ACC112 (cell line): Measurements from ENCODE around the gene GJB5.

Experiments
- H2AFZ ChIP-seq: fragments of 200-600 bp; sonication (generic); one replicate; pipeline ENCODE4 v1.6.0; 2017; ENCODE audit warnings: antibody characterized with exemption, low read length; ENCODE audit not compliant: unreplicated experiment
- H3K27ac ChIP-seq: fragments of 200-600 bp; sonication (generic); 2 replicates; pipeline ENCODE4 v1.5.1; 2014; ENCODE audit warnings: low read depth, mild to moderate bottlenecking, antibody characterized with exemption, low read length, moderate library complexity
- H3K27me3 ChIP-seq: fragments of 200-600 bp; sonication (generic); 2 replicates; pipeline ENCODE4 v1.6.1; 2014; ENCODE audit warnings: mild to moderate bottlenecking, antibody characterized with exemption, low read length, moderate library complexity, mixed read lengths; ENCODE audit not compliant: insufficient read depth
- H3K36me3 ChIP-seq: fragments of 200-600 bp; sonication (generic); 2 replicates; pipeline ENCODE4 v1.6.1; 2016; ENCODE audit warnings: mild to moderate bottlenecking, antibody characterized with exemption, low read length, moderate library complexity, mixed read lengths; ENCODE audit not compliant: insufficient read depth
- H3K4me1 ChIP-seq: fragments of 200-600 bp; sonication (generic); one replicate; pipeline ENCODE4 v1.6.1; 2016; ENCODE audit warnings: low read length, mixed read lengths; ENCODE audit not compliant: insufficient read depth, unreplicated experiment, control insufficient read depth
- H3K4me3 ChIP-seq: fragments of 200-600 bp; sonication (generic); 2 replicates; pipeline ENCODE4 v1.5.1; 2014; ENCODE audit warnings: mild to moderate bottlenecking, low read depth, low read length
- H3K79me2 ChIP-seq: fragments of 200-600 bp; sonication (generic); one replicate; pipeline ENCODE4 v1.6.0; 2016; ENCODE audit warnings: low read length; ENCODE audit not compliant: control insufficient read depth, unreplicated experiment, insufficient read depth

Gene GJB5

DNA sequence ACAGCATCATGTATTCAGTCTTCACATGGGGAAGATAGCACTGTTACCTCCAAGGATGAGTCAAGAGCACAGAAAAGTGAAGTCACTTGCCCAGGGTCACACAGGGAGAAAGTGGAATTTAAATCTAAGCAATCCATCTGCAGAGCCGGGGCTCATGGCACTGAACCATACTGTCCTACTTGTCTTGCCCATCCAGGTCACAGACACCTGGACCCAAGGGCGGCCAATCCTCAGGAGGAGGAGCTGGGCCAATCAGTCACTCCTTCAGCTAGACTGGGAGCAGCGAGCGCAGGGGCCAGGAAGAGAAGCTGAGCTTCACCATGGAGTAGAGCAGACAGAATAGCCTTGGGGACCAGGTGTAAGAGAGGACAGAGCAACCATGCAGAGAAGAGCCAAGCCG lies 9.2 kb upstream of the GJB5 start:
- Histone ChIP-seq H3K27ac (no peak overlapping the region), H3K27me3 (peaks cover 9% of the 10 kb centered on the region), H3K79me2 (no peaks in the 10 kb centered on the region), H2AFZ (no peak overlapping the region), H3K4me3 (no peak overlapping the region), H3K36me3 (no peaks in the 10 kb centered on the region), H3K4me1 (no peaks in the 10 kb centered on the region)

DNA sequence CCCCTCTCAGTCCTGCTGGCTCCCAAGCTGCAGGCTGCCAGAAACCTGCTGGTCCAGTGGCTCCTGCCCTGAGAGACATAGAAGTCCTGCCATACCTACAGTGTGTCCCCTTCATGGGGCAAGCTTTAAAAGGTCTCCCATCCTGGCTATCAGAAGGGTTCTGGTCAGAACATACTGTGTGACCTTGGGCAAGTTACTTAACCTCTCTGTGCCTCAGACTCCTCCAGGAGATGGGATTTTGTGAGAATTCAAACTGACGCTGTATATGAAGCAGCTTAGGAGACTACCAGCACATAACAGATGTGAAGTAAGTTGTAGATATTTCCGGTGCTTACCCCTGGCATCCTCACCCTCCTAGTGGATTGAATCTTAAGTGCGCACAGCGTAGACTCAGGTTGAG lies 8.7 kb upstream of the GJB5 start:
- H2AFZ ChIP-seq = no peak overlapping the region
- no peaks in the 10 kb centered on the region for H3K79me2 ChIP-seq
- H3K36me3 ChIP-seq = no peaks in the 10 kb centered on the region
- no peaks in the 10 kb centered on the region for H3K4me1 ChIP-seq
- peaks cover 9% of the 10 kb centered on the region for H3K27me3 ChIP-seq
- no peak overlapping the region for H3K27ac ChIP-seq
- no peak overlapping the region for H3K4me3 ChIP-seq

DNA sequence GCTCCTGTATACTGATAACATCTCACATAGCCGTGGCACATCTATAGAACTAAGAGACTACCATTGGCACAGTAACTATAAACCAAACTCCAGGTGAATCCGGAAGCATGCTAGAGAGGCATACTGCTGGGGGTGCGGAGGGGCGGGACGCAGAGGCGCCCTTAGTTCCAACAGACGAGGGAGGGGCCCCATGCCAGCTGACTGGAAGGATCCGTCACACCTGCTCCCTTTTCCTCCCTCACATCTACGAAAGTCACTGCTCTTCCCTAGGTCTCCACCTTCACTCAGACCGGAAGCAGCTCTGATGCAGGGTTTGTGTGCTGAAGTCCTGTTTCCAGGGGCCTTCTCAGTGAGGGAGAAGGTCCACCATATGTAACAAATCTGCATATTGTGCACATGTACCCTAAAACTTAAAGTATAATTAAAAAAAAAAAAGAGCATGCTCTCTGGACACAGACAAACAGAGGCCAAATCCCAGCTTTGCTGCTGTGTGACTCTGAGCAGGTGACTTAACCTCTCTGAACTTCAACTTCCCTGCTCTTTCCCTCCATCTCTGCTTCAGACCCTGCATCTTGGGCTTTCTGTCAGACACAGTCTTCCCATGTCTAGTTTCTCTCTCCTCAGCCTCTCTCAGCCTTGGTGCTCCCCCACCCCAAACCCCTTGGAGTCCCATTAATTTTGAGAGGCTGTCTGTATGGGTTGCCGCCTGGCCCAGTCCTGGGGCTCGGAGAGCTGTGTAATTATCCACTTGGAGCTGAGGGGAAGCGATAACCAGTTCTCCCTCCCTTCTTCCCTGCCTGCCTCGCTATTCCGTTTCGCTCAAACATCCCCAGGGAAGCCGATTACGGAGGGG lies 7.8 kb upstream of the GJB5 start:
- H2AFZ ChIP-seq = no peak overlapping the region
- no peaks in the 10 kb centered on the region for H3K4me1 ChIP-seq
- no peak overlapping the region for H3K27ac ChIP-seq
- H3K27me3 ChIP-seq = peaks cover 9% of the 10 kb centered on the region
- H3K36me3 ChIP-seq = no peaks in the 10 kb centered on the region
- no peak overlapping the region for H3K4me3 ChIP-seq
- no peaks in the 10 kb centered on the region for H3K79me2 ChIP-seq

DNA sequence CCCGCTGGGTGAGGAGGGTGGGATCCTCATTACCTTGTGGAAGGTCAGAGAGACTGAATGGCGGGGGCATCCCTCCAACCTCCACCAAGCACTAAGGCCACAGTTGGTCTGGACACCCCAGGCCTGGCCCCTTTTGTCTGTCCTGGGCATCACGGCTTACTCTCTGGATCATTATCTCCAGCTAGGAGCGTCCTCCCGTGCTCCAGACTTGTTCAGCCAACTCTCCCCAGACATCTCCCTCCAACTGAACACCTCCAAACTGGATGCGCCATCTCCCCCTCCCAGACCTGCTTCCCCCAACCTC lies 7.3 kb upstream of the GJB5 start:
- H2AFZ ChIP-seq = no peak overlapping the region
- H3K27me3 ChIP-seq = peaks cover 9% of the 10 kb centered on the region
- no peaks in the 10 kb centered on the region for H3K36me3 ChIP-seq
- no peak overlapping the region for H3K4me3 ChIP-seq
- no peaks in the 10 kb centered on the region for H3K4me1 ChIP-seq
- no peaks in the 10 kb centered on the region for H3K79me2 ChIP-seq
- H3K27ac ChIP-seq = no peak overlapping the region

DNA sequence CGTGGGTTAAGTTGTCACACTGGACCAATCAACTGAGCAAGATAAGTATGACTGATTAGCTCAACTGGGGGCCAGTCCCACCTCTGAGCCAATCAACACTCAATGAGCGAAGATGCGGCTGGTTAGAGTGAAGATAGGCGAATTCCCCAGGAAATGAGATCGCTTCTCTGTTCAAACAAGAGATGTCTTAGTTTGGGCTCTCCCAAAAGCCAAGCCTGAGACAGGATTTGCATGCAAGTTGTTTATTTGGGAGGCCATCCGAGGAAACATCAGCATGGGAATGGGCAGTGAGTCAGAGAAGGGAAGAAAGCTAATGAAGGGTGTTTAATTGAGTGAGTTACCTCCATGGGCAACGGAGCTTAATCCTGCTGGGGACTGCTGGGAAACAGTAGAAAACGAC lies 4.9 kb upstream of the GJB5 start:
- no peaks in the 10 kb centered on the region for H3K36me3 ChIP-seq
- H3K4me1 ChIP-seq = no peaks in the 10 kb centered on the region
- H3K27me3 ChIP-seq = peaks cover 9% of the 10 kb centered on the region
- no peak overlapping the region for H2AFZ ChIP-seq
- no peak overlapping the region for H3K27ac ChIP-seq
- no peak overlapping the region for H3K4me3 ChIP-seq
- no peaks in the 10 kb centered on the region for H3K79me2 ChIP-seq

DNA sequence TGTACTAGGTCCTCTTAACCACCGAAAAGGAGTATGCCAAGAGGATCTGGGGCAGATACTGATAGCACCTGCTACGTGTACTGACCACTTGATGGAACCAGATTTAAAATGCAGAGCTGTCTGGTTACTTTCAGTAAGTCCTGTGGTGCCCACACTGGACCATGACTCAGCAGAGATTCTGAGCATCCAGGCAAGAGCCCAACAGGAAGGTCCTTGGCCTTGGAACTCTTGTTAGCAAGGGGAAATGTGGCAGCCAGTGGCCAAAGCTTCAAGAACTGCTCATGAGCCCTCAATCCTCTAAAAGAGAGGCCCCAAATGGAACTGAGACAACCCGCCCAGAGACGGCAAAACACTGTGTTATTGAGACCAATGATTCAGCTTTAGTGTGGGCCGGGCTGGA lies 4.2 kb upstream of the GJB5 start:
- Histone ChIP-seq H3K4me1 (no peaks in the 10 kb centered on the region), H2AFZ (no peak overlapping the region), H3K27me3 (peaks cover 7% of the 10 kb centered on the region), H3K79me2 (no peaks in the 10 kb centered on the region), H3K4me3 (no peak overlapping the region), H3K36me3 (no peaks in the 10 kb centered on the region), H3K27ac (no peak overlapping the region)

DNA sequence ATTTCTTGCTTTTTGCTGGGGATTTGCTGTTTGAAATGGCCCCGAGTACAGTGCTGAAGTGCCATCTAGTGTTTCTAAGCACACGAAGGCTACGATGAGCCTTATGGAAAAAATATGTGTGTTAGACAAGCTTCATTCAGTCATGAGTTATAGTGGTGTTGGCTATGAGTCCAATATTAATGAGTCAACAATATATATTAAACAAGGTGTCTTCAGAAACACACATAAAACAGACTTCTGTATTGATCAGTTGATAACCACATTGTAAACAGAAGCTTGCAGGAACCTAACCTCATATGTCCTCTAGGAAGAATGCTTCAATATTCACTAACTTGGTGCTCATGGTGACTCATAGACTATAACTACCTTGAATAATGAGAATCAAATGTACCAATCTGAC lies 1.7 kb upstream of the GJB5 start:
- Histone ChIP-seq H3K27me3 (peaks cover 2% of the 10 kb centered on the region; the same call in 1 of the 2 replicates), H2AFZ (no peak overlapping the region), H3K79me2 (no peaks in the 10 kb centered on the region), H3K36me3 (no peaks in the 10 kb centered on the region), H3K4me1 (no peaks in the 10 kb centered on the region), H3K27ac (no peak overlapping the region), H3K4me3 (no peak overlapping the region)

DNA sequence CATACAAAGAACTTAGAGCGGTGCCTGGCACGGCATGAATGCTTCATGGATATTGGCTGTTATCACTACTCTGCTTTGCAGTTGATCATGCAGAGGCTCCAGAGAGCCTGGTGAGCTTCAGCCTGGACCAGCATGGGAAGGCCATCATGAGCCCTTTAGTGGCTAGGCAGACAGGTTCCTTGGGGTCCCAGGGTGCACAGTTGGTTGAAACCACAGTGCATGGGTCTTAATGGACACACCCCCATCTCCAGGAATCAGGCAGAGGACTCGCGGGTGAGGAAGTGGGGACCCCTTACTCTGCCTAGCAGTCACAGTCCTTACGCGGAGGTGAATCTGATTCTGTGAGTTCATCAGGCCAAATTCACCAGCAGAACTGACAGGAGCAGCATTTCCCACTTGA lies 1.1 kb downstream of the GJB5 start:
- Histone ChIP-seq H3K36me3 (no peaks in the 10 kb centered on the region), H3K27me3 (0 out of 2 replicates have a peak, but pooled peaks cover 2% of the 10 kb centered on the region), H2AFZ (no peak overlapping the region), H3K4me1 (no peaks in the 10 kb centered on the region), H3K27ac (no peak overlapping the region), H3K4me3 (no peak overlapping the region), H3K79me2 (no peaks in the 10 kb centered on the region)

DNA sequence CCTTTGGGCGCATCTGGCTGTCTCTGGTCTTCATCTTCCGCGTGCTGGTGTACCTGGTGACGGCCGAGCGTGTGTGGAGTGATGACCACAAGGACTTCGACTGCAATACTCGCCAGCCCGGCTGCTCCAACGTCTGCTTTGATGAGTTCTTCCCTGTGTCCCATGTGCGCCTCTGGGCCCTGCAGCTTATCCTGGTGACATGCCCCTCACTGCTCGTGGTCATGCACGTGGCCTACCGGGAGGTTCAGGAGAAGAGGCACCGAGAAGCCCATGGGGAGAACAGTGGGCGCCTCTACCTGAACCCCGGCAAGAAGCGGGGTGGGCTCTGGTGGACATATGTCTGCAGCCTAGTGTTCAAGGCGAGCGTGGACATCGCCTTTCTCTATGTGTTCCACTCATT lies 2.5 kb downstream of the GJB5 start:
- Histone ChIP-seq H3K36me3 (no peaks in the 10 kb centered on the region), H3K4me1 (no peaks in the 10 kb centered on the region), H2AFZ (no peak overlapping the region), H3K79me2 (no peaks in the 10 kb centered on the region), H3K4me3 (no peak overlapping the region), H3K27me3 (0 out of 2 replicates have a peak, but pooled peaks cover 2% of the 10 kb centered on the region), H3K27ac (no peak overlapping the region)

DNA sequence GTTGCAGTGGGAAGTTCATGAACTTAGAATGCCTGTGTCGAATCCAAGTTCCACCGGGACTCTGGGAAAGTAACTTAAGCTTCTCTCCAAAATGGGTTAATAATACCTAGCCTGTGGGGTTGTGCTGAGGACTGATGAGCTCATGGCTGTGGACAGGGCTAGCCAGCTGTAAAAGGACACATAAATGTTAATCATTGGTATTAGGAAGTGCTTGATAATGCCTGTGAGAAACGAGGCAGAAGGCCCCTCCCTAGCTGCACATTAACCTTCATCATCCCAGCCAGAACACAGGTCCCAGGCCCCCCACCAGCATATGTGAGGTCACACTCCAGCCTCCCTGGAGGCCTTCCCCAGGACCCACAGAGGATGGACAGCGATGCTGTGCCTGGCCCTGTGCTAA lies 3.9 kb downstream of the GJB5 start:
- 0 out of 2 replicates have a peak, but pooled peaks cover 2% of the 10 kb centered on the region for H3K27me3 ChIP-seq
- peaks cover 9% of the 10 kb centered on the region for H3K4me1 ChIP-seq
- H3K27ac ChIP-seq = no peak overlapping the region
- H2AFZ ChIP-seq = no peak overlapping the region
- no peaks in the 10 kb centered on the region for H3K36me3 ChIP-seq
- no peak overlapping the region for H3K4me3 ChIP-seq
- no peaks in the 10 kb centered on the region for H3K79me2 ChIP-seq

DNA sequence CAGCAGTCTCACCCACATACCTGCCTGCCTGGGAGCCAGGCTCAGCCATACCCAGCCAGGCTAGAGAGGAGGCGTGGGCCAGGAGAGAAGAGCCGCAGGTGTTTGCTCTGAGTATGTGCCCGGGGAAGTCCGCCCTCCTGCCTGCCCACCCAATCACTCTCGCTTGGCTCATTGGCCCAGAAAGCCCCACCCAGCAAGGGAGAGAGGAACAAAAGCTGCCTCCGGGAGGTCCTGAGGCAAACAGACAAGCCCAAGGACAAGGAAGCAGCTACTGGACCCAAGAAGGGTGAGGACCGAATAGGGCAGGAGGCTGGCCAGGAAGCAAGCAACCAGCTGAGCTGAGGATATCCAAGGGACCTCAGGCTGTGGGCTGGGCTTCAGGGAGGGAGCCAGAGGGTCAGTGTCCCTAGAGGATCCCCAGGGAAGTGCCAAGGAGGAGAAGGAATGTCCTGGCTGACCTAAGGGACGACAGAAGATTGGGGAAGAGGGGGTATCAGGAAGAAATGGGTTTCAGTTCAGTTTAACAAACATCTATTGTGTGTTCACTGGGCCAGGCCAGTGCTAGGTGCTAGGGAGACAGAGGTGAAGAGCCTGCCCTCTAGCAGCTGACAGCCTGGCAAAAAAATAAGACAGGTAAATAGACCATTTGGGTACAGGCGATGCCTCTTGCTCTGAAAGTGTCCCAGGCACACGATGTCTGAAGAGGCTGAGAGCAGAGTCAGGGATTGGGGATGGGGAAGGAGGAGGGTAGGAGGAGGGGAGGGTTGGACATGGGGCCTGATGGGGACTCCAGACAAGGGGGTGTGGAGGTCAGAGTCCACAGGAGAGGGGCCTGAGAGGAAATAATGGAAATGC lies 4.9 kb downstream of the GJB5 start, which contains the start of gene GJB4:
Gene GJB4, plus strand, starts transcription at position 238 of the 855 bp plus-strand sequence. CDS start 1,515 bp downstream, outside the sequence.
- H2AFZ ChIP-seq = no peak within 1 kb of the TSS
- no peaks in the 10 kb centered on the region for H3K36me3 ChIP-seq
- H3K79me2 ChIP-seq = no peaks in the 10 kb centered on the region
- H3K4me1 ChIP-seq = peaks cover 13% of the 10 kb centered on the region
- H3K27ac ChIP-seq = no peak within 1 kb of the TSS
- no peak within 1 kb of the TSS for H3K4me3 ChIP-seq
- H3K27me3 ChIP-seq = peaks cover 3% of the 10 kb centered on the region; the same call in 1 of the 2 replicates
